ENCODE results near the gene DUSP1. TPM values are rescaled to one million over a fixed set of nuclear protein-coding genes. Genes with fewer than 3 reads are reported as not detected.
A peak's percentile ranks its signal among the peaks of the same experiment; 100 is the strongest.

The DUSP1 gene
- total RNA-seq, 1 donor from 2014 or later: 250 TPM

- H3K4me3 Mint-ChIP-seq (ENCODE audit: unreplicated experiment): peak overlapping the region; percentile 42
Observed at GRCh38 chr5:172777881-172778814, 7.2 kb upstream of the DUSP1 start.

GRCh38 chr5:172776235-172776594, 5.2 kb upstream of the DUSP1 start:
- H3K4me3 Mint-ChIP-seq (ENCODE audit: unreplicated experiment): no peak overlapping the region
- H3K27ac Mint-ChIP-seq (ENCODE audit: unreplicated experiment): peak overlapping the region; percentile 95
- no peak for DNase-seq (ENCODE audit: extremely low spot score, unreplicated experiment)
- peaks cover 69% of the 10 kb centered on the region for H3K4me1 Mint-ChIP-seq (ENCODE audit: unreplicated experiment)
- TF ChIP-seq CTCF (IDR thresholded peaks at IDR 0.05): no peak
- no peaks in the 10 kb centered on the region for H3K36me3 Mint-ChIP-seq (ENCODE audit: unreplicated experiment)
- H3K9me3 Mint-ChIP-seq (ENCODE audit: unreplicated experiment): no peaks in the 10 kb centered on the region
- H3K27me3 Mint-ChIP-seq (ENCODE audit: unreplicated experiment): no peaks in the 10 kb centered on the region

More at GRCh38 chr5:172777881-172778814, 7.2 kb upstream of the DUSP1 start:
- H3K36me3 Mint-ChIP-seq (ENCODE audit: unreplicated experiment): no peaks in the 10 kb centered on the region
- peaks cover 63% of the 10 kb centered on the region for H3K4me1 Mint-ChIP-seq (ENCODE audit: unreplicated experiment)
- DNase-seq (ENCODE audit: extremely low spot score, unreplicated experiment): no peak
- H3K27me3 Mint-ChIP-seq (ENCODE audit: unreplicated experiment): no peaks in the 10 kb centered on the region
- TF ChIP-seq CTCF (IDR thresholded peaks at IDR 0.05): no peak
- peak overlapping the region; percentile 97 for H3K27ac Mint-ChIP-seq (ENCODE audit: unreplicated experiment)
- H3K9me3 Mint-ChIP-seq (ENCODE audit: unreplicated experiment): no peaks in the 10 kb centered on the region

- TF ChIP-seq CTCF (IDR thresholded peaks at IDR 0.05): no peak
- peaks cover 69% of the 10 kb centered on the region for H3K4me1 Mint-ChIP-seq (ENCODE audit: unreplicated experiment)
- H3K36me3 Mint-ChIP-seq (ENCODE audit: unreplicated experiment): no peaks in the 10 kb centered on the region
- no peak overlapping the region for H3K4me3 Mint-ChIP-seq (ENCODE audit: unreplicated experiment)
- DNase-seq (ENCODE audit: extremely low spot score, unreplicated experiment): no peak
- H3K9me3 Mint-ChIP-seq (ENCODE audit: unreplicated experiment): no peaks in the 10 kb centered on the region
- H3K27me3 Mint-ChIP-seq (ENCODE audit: unreplicated experiment): no peaks in the 10 kb centered on the region
- H3K27ac Mint-ChIP-seq (ENCODE audit: unreplicated experiment): peak overlapping the region; percentile 95
Observed at GRCh38 chr5:172775326-172776234, 4.6 kb upstream of the DUSP1 start.

GRCh38 chr5:172774561-172775315, 3.7 kb upstream of the DUSP1 start:
- no peaks in the 10 kb centered on the region for H3K9me3 Mint-ChIP-seq (ENCODE audit: unreplicated experiment)
- H3K4me1 Mint-ChIP-seq (ENCODE audit: unreplicated experiment): peaks cover 69% of the 10 kb centered on the region
- TF ChIP-seq CTCF (IDR thresholded peaks at IDR 0.05): no peak
- no peak overlapping the region for H3K4me3 Mint-ChIP-seq (ENCODE audit: unreplicated experiment)
- H3K27ac Mint-ChIP-seq (ENCODE audit: unreplicated experiment): peak overlapping the region; percentile 95
- DNase-seq (ENCODE audit: extremely low spot score, unreplicated experiment): no peak
- peaks cover 5% of the 10 kb centered on the region for H3K36me3 Mint-ChIP-seq (ENCODE audit: unreplicated experiment)
- H3K27me3 Mint-ChIP-seq (ENCODE audit: unreplicated experiment): no peaks in the 10 kb centered on the region

Measured in osteocyte (in vitro differentiated cells).